Activated gamma-delta T cell treated with anti-CD3 and anti-CD28 coated beads, Interleukin-2, amount 50 U/mL, for 16 hours (primary cell): Measurements from ENCODE around the gene TRAPPC3.
A peak's percentile ranks its signal among the peaks of the same experiment; 100 is the strongest.

Experiments
- DNase-seq: peaks from one replicate; pipeline ENCODE4 v3.0.0-alpha.2; 2020; ENCODE audit warnings: low read depth

The TRAPPC3 gene

DNA sequence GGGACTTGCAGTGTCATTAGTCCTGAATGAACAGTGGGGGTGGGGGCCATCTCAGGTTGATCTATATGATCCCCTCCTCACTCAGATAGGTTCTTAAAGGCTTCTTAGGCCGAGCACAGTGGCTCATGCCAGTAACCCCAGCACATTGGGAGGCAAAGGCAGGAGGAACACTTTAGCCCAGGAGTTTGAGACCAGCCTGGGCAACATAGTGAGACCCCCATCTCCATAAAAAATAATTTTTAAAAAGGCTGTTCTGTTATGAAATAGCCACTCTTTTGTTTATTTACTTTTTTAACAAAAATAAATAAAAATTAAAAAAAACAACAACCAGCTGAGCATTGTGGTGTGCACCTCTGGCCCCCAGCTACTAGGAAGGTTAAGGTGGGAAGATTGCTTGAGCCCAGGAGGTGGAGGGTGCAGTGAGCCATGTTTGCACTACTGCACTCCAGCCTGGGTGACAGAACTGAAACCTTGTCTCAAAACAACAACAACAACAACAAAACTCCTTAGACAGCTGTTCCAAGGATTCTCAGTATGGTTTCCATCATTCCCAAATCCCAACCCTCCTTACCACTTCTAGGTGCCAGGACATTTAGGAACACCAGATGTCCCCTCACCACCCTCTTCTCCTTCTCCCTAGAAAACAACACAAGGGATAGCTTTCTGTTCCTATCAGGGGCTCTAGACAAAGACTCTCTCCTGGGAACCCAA, 2.0 kb upstream of the TRAPPC3 start:
- DNase-seq = no peak

DNA sequence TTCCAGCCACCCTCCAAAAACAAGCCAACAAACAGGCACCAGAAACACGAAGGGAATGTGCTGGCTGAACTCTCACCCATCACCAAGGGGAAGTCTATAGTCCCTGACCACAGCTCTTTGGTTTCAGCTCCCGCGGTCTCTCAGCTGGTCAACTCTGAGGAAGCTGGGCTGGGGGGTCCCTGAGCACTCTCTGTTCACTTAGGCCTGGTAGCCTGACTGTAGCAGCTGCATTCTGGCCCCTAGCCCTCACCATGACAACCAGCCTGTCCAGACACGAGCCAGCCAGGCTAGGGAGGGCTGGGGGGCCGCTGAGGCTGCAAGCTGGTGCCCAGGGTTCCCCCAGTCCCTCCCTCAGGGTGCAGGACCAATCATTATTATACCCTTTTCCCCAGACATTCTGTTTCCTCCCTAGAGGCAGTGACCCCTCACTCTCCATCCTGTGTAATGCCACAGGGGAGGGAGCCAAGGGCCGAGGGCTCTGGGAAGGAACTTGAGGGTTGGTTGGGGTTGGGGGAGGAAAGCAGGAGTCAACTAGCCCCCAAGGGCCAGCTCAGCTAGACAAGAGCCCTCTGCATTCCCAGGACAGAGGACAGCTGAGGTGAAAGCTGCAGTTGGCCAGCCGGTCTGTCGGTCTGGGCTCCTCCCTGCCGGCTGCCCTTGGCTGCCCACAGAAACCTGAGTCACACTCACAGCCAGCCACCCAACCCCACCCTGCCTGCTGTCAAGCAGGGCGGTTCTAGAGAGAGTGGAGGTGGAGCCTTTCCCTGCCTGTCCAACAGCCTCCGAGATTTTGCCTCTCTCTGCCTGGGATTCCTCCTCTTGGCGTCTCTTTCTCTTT, 1.2 kb upstream of the TRAPPC3 start:
- DNase-seq = peak; percentile 64

DNA sequence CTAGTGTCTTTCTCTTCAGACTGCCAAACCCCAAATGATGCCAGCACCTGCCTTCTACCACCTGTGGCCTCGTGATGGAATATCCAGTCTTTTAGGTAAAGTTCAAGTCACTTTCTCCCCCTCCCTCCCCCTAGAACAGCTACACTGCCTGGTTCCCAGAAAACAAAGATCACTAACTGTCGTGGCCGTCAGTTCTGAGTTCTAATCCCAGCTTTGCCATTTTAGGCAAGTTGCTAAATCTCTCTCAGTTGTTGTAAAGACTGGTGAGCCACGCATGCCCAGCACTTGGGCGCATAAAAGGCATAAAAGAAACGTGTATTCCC, 648 bp upstream of the TRAPPC3 start:
- DNase-seq = no peak

DNA sequence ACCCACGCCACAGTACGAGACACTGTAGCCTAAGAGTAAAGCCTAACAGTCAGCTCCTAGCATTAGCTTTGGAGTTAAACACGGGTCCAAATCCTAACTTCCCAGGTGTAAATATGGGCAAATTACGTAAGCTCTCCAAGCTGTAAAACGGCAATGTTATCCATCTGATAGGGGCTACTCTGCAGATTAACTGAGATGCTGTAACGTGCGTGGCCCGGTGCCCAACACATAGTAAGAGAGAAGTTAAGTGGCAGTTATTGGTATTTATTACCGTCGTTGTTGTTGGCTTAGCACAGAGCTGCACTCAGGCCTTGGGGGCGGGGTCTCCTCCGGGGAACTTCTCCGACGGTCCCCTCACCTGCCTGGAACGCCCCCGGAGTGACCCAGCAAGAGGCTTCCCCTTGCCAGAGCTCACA, 457 bp downstream of the TRAPPC3 start:
- DNase-seq = no peak

DNA sequence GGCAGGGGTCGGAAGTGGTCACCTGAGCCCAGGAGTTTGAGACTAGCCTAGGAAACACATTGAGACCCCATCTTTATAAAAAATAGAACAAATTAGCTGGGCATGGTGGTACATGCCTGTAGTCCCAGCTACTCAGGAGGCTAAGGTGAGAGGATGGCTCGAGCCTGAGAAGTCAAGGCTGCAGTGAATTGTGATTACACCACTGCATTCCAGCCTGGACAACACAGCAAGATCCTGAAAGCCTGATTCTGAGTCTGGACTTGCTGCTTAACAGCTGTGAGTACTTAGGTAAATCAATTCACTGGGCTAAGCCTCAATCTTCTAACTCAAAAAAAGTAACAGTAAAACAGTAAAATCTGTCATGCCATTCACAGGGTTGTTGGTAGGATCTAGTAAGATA, 4.9 kb downstream of the TRAPPC3 start:
- DNase-seq = no peak

DNA sequence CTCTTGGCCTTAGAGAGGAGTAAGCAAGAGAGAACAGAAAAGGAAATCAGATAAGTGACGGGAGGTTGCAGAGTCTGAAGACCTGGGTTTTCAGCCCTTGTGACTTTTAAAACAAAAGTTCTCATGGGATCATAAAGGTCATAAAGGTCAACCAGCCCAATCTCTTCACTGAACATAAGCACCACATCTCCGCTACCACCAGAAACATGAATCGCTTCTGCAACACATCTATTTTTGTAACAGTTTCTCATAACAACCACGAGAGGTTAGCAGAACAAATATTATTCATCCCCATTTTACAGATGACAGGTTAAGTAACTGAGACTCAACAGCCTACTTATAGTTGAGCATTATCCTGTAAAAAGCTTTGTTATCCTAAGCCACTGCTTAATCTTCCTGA, 5.9 kb downstream of the TRAPPC3 start:
- no peak for DNase-seq

DNA sequence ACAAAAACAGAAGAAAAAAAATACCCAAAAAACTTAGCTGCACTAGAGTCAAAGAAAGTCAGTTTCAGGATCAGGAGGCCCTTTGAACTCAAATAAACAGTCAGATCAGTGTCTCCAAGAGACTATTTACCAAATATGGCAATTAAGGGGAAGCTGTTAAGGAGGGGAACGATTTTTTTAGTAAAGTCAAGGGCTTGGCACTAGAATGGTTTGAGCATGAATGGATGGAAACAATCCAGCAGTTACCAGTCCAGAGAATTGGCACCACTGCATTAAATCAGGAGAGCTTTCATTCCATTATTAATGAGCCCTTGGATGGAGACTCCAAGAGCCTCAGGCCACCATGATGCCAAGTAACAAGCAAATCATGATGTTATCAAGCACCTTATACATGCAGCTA, 7.2 kb downstream of the TRAPPC3 start:
- no peak for DNase-seq

DNA sequence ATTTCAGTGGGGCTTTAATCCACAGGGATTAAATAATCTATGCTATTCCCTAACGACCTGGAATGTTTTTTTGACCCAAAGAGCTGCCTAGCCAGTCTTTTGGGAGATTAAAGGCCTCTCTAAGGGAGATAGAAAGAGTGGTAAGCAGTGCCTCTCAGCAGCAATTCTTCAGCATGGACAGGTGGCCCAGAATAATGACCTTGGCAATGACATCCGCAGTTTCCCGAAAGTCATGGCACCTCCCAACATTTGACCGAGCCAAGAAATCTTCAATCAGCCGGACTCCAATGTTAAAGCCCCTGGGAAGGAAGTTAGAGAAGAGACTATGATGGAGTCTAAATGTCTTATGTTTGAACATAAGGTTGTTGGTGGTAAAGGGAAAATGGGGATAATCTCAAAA, 9.8 kb downstream of the TRAPPC3 start:
- no peak for DNase-seq

DNA sequence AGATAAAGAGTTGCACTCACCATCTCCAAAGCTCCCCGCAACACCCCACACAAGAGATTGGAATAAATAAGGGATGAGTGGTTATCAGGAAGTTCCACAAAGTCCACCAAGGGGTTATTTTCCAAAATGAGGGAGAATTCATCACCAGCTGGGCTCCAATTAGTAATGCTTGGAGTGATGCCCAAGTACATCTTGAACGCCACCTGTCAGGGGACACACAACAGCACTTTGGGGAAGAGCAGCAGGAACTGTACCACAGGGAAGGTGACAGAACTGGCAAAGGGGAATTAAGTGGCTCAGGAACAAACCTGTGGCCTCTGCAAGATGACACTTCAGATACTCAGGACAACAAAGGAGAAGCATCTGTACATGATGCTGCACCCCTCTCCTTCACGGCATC, 11.5 kb downstream of the TRAPPC3 start:
- DNase-seq = no peak

DNA sequence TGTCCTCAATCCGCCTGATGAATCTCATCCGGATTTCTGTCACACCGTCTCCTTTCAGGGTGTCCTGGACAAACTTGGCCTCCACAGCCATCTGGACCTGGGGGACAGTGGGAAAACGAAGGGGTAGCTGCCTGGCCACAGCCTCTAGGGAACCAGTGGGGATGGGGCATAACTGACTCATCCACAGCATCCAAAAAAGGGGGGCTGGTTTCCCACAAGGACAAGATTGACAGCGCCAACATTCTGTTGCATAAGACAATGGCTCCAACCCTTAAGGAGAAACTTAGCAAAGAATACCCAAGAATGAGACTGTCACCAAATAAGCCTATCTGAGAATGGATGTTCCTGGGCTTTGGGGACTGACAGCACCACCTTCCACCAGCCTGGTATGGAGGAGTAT, 12.1 kb downstream of the TRAPPC3 start:
- DNase-seq = no peak

DNA sequence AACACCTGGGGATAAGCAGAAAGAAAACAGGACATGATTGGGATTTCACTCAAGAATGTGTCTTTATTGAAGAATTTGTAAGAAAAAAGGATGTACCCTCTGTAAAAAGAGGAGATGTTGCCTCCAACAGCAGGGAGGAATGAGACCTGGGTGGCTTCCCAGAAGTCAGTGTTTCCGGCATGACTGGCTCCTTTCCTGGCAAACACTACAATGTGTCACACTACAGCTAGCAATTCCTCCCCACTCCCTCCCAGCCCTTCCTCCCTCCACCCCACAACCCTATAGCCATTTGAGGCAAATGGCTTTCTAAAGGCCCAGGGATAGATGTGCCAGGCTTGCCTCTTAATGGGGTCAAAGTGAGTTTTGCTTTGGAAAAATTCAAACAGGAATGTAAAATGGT, 12.8 kb downstream of the TRAPPC3 start:
- no peak for DNase-seq

DNA sequence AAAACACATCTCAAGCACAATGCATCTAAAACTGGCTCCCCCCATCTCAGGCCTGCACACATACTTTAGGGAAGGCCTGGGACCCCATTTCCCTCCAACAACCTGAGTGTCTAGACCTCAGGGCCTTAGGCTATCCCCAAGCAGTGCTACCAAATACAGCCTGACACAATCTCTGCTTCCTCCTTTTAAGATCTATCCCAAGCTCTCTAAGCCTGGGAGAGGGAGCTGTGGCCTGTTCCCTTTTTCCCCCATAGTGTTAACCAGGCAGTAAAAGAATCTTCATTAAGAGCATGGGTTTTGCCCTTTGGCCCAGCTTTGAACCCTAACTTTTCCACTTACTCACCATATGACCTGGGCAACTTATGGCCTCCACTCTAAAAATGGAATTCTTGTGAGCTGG, 13.5 kb downstream of the TRAPPC3 start:
- DNase-seq = no peak

DNA sequence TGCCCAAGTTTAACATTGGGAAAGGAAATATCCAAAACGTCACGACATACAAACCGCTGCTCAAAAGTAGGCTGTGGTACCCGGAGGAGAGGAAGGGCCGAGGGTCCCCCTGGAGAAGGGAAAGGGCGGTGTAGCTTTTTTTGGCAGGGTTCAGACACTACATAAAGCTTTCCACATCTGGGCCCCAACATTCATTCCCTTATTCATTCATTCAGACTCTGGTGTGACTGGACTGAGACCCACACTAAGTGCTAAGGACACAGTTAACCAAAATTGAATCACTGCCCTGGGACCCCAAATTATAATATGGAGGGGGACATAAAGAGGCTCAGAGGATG, 14.0 kb downstream of the TRAPPC3 start:
- no peak for DNase-seq

DNA sequence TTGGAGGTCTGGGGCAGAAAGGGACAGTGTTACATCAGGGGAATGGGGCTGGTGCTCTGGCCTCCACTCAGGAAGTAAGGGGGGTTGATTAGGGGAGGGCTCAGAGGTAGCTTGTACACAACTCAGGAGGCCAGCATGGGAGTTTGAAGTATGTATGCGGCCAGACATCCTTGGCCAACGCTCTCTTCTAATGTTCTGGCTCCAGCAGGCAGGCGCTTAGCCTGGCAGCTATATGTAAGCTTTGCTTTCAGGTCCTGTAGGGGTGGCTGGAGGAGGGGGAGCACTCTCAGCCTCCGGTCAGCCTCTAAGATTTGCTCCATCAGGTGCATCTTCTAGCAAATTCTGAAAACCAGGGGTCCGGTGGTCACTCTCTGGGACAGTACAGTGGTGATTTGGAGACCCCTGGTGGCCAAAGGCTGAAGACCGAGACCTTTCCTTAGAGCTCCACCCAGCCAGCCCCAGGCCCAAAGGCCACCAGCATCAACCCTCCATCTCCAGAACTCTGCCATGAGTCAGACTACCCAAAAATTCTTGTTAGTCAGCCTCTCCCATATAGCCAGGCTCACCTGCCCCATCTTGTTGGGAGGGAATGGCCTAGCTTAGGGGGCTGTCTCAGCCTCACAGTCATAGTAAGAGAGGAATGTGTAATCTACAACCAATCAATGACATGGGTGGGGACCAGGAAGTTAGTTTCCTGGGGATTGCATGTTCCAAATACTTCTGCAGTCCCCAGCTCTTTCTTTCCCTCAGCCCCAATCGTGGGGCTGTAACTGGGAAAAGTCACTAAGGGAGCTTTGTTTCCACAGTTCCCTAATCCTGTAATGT, 14.6 kb downstream of the TRAPPC3 start:
- DNase-seq = no peak

DNA sequence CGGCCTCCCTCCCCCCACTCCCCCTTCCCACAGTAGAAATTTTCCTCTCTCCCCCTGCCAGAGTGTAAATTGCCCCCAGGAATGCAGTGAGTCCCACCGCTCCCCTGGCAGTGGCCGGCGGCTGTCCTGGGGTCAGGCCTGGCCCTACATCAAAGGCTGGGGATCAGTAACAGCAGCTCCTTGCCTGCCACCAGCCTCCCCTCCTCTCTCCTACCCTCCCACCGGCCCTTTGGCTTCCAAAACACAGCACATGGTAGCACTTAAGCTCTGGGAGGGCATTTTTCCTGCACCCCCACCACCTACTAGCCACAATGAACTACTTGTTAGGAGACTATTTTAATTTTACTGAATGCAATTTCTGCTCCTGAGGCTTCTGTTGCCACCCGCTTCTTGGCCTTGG, 15.3 kb downstream of the TRAPPC3 start:
- DNase-seq = no peak

DNA sequence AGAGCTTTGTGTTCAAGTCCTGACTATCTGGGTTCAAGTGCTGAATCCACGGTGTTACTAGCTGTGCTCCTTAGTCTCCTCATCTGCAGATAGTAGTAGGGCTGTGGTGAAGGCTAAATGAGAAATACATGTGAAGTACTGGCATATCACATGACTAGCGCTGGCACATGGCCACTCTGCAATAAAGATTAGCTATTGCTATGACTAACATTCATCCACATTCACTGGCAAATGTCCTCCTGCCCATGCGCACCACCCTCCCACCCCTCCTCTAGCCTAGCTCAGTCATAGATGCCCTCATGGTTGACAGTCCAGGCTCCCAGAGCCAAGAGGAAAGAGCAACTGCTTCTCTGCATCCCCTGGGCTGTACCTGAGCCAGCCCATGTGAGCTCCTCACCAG, 15.8 kb downstream of the TRAPPC3 start:
- DNase-seq = no peak

DNA sequence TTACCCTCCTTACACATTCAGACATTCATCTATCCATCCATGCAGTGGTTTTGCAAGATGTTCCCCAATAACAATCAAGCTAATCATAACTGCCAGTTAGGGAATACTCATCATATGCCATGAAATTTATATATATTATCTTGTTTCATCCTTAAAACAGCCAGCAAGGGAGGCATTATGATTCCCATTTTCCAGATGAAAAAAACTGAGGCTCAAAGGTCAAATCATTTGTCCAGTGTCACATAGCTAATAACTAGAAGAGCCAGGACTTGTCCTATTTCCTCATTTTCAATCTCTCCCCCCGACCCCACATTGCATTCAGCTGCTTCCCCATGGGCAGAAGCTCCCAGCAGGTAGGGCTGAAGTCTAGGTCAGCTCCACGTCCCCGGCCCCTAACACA, 17.3 kb downstream of the TRAPPC3 start:
- no peak for DNase-seq

DNA sequence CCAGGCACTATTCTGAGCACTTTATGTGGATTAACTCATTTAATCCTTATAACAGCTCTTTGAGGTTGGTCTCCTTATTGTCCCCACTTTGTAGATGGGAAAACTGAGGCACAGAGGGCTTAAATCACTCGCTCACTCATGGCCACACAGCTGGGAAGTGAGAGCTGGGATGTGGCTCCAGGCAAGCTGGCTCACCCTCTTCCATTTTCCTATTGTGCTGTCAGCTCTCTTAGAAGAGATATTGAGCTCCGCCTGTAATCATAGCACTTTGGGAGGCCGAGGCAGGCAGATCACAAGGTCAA, 20.4 kb downstream of the TRAPPC3 start:
- DNase-seq = no peak

DNA sequence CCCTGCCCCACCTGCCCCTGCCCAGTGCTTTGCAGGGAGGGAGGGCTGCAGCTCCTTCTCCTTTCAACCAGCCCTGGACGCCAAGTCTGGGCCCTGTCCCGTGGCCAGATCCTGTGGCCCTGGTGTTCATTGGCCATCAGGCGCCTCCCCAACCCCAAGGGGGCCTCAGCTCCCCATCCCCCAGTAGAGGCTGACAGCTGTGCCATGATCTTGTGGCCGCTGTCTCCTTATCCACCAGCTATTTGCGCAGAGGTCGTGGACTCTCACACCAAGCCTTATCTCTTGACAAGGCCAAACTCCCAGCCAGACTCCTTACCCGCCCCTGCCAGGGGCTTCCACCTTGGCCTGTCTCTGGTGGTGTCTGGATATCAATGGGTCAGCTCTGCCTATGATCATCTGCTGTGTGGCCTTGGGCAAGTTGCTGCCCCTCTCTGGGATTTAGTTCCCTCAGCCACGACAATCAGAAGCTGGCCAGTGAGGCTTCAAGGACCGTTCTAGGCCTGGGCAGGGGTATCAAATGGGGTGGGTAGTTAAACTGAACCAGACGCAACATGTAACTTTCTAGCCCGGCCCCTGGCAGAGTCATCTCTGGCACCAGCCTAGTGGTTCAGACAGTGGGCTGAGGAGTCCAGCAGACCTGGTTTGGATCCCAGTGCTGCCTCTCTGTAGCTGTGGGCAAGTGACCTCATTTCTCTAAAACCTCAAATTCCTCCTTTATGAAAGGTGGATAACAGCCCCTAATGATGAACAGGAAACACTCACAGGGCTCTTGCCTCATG, 21.0 kb downstream of the TRAPPC3 start:
- DNase-seq = no peak

DNA sequence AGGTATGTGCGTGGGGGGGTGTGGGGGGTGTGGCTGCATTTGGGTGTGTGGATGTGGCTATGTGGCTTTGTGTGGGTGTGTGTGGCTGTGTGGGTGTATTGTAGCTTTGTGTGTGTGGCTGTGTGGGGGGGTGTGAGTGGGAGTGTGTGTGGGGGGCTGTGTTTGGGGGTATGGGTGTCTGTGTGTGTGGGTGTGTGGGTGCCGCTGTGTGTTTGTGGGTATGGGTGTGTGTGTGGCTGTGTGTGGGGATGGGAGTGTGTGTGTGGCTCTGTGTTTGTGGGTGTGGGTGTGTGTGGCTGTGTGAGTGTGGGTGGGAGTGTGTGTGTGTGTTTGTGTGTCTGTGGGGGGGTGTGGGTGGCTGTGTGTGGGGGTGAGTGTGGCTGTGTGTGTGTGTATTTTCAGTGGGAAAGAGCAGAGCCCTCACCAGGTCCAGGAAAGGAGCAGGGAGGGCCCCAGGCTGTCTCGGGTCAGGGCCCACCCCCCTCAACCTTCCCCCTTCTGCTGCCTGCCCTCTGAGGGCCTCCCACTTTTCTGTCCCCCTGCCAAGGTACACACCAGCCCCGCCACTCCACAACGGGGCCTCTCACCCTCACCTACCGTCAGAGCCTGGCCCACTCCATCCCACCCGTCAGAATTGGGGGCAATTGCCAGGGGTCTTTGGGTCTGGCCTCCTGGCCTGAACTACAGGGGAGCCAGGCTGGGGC, 22.3 kb downstream of the TRAPPC3 start:
- DNase-seq = no peak

DNA sequence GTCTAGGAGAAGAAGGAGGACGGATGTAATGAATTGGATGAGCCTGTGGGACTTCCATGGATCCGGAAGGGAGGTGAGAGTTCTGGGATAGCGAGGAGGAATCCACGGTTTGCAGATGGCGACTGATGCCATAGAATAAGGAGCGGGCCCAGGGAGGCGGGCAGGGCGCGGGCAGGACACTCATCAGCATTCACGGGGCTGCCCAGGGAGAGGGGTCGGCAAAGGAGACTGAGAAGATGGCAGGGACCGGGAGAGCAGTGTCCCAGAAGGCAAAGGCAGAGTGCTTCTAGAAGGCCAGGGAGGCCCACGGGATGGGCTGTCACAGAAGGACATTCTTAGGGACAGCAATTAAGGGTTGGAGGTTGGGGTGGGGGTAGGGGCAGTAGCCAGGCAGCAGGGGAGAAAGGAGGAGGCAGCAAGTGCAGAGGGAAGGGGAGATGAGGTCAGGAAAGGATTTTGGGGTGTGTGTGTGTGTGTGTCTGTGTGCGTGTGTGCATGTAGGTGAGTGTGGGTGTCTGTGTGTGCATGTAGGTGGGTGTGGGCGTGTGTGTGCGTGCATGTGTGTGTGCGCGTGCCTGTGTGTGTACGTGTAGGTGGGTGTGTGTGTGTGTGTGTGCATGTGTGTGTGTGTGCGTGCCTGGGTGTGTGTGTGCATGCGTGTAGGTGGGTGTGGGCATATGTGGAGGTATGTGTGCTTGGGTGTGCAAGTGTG, 23.1 kb downstream of the TRAPPC3 start:
- no peak for DNase-seq
